GM21737 (cell line): ENCODE results near the gene PDE9A.

ENCODE experiments used
- ATAC-seq: cut with Tn5 transposase; IDR thresholded peaks from one replicate; pipeline ENCODE4 v1.9.1; 2021; ENCODE audit warnings: mild to moderate bottlenecking, moderate library complexity; ENCODE audit not compliant: unreplicated experiment

Gene PDE9A

GRCh38 chr21:42684109-42684916 lies 30.9 kb downstream of the PDE9A start:
- no peak for ATAC-seq

GRCh38 chr21:42685036-42685435 lies 31.6 kb downstream of the PDE9A start:
- no peak for ATAC-seq

GRCh38 chr21:42685954-42686500 lies 32.6 kb downstream of the PDE9A start:
- no peak for ATAC-seq

GRCh38 chr21:42687796-42688195 lies 34.4 kb downstream of the PDE9A start:
- ATAC-seq: no peak

- no peak for ATAC-seq
Measured at GRCh38 chr21:42688226-42688840, 34.9 kb downstream of the PDE9A start.

DNA sequence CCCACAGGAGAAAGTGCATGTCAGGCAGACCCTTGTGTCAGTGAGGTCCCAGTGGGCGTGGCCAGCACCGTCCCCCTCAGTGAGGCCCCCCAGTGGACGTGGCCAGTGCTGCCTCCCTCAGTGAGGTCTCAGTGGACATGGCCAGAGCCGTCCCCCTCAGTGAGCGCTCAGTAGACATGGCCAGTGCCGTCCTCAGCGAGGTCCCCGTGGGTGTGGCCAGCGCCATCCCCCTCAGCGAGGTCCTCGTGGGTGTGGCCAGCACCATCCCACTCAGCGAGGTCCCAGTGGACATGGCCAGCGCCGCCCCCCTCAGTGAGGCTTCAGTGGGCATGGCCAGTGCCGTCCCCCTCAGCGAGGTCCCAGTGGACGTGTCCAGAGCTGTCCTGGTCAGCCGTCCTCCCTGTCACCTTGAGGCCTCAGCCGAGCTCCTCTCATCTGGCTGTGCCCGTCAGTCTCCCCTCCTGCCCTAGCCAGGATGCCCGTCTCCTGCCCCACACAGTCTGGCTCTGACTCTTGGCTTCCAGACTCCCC lies 35.5 kb downstream of the PDE9A start:
- no peak for ATAC-seq

DNA sequence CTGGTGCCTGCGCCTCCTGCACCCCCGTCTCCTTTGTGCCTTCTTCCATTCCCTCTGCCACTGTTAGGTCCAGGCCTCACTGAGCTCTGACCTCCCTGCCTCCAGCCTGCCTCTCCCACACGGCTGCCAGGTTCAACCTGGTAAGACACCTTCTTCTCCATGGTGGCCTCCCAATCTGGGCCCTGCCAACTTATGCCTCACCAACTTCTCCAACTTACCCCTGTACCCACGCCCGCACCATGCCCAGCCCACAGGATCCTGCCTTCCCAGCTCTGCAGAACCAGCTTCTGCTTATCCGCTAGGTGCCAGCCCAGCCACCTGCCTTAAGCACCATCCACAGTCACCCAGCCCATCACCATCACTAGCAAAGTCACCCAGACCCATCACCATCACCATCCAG lies 37.2 kb downstream of the PDE9A start:
- ATAC-seq: no peak

- ATAC-seq: no peak
Measured at GRCh38 chr21:42691901-42692559, 38.6 kb downstream of the PDE9A start.

GRCh38 chr21:42692688-42693087 lies 39.3 kb downstream of the PDE9A start:
- no peak for ATAC-seq

- no peak for ATAC-seq
Measured at GRCh38 chr21:42694751-42695696, 41.6 kb downstream of the PDE9A start.

DNA sequence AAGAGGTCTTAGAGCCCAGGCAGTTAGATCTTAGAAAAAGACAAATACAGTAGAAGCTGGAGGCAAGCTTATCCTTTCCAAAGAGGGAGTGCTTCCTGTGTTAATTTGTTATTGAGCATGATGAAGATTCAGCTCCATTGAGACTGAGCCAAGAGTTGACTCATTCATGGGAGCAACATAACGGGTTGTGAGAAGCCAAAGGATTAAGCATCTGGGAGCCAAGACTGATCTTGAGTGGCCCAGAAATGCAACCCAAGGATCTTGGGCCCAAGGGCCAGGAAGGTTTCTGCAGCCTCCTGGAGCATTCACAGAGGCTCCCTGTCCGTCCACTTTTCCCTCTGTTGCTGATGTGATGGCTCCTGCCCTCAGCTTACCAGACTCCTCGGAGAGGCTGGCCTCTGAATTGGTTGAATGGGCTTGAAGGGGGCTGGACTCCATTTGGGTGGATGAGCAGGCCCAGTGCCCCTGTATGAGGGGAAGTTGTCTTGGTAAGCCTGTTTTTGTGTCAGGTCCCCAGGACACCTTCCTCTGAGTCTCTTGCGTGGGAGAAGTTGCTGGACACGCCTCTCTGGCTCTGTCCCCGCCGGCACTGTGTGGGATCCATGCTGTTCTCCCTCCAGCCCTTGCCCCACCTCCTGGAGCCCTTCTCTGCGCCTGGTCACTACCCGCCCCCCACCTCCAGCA lies 42.4 kb downstream of the PDE9A start:
- ATAC-seq: no peak

DNA sequence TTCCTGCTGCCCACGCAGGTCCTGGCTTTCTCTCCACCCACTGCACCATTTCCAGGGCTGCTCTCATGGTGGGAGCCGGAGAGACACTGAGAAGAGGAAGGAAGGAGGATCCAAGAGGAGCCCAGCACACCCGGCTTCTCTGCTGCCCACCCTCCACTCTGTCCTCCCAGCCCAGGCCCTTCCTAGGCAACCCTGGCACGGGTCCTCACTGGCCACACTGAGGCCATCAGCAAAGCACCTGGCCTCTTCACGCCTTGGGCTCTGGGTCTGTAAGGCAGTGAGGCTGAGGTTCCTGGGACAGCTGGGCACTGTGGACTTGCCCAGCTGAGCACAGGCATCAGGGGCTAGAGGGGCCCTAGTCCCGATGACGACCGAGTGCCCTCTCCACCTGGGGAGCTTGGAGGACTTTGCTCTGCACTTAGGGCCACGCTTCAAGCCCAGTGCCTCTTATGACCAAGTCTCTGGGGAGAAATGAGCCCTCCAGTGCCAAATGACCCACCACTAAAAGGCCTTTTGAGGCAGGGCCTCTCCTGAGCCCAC lies 43.1 kb downstream of the PDE9A start:
- ATAC-seq: no peak

DNA sequence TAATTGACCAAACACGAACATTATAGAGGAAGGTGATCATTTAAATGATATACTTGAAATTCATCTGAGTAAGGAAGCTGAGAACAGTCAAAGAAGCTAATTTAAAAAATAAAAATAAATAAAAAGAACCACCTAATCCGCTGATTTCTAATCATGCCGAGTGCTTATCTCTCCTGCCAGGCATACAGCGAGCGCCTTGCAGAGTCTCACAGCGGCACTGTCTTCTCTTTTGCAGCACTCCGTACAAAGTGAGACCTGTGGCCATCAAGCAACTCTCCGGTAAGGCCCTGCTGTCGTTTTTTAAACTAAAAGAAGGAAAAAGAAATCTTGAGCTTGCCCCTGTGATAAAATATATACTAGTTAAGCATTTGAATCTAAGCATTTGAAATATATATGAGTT lies 45.3 kb downstream of the PDE9A start:
- ATAC-seq: no peak

- ATAC-seq: no peak
Measured at GRCh38 chr21:42699196-42699595, 45.8 kb downstream of the PDE9A start.

DNA sequence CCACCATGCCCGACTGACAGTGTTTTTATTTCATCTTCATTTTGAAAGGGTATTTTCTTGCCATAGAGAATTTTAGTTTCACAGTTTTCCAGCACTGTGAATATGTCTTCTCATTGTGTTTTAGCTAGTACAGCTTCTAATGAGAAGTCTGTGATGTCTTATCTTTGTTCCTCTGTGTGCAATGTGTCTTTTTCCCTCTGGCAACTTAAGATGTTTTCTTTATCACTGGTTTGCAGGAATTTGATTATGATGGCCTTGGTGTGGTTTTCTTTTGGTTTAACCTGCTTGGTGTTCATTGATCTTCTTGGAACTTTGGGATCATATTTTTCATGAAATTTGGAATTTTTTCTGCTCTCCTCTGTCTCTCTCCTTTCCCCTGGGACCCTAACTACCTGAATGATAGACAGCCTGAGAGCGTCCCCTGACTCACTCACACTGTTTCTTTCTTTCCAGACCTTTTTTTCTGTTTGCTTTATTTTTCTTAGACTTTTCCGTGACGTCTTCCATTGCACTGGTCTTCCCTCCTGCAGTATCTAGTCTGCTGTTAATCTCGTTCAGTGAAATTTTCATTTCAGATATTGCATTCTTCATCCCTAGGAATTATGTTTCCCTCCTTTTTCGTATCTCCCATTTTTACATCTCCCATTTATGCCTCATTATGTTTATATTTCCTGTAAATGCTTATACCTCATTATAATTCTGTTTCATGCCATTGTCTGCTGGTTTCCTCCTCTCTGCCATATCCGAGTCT lies 48.5 kb downstream of the PDE9A start:
- no peak for ATAC-seq

GRCh38 chr21:42702720-42703119 lies 49.3 kb downstream of the PDE9A start:
- ATAC-seq: no peak

- ATAC-seq: no peak
Measured at GRCh38 chr21:42703136-42703908, 49.9 kb downstream of the PDE9A start.

DNA sequence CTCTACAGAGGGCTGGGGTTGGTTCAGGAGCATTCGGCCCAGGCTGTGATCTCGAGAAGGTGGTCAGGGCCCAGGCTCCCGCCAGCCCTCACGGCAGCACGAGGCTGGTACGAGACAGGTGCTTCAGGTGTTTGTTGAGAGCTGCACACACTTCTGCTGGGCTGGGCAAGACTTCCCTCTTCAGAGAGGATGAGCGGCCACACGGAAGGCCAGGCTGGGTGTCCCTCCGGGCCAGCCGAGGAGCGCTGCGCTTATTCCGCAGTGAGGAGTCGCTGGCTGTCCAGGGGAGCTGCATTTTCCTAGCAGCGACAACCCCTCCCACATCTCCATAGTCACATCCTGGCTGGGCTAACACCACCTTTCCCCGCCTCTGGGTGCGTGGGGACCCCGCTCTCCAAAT lies 50.5 kb downstream of the PDE9A start:
- no peak for ATAC-seq
